ENCODE measurements around the gene CDC42BPB.
"Not testable (repeated sequence)": the region's sequence is repeated elsewhere in the genome, so short reads cannot be mapped to it uniquely, and the experiment has no call there.

CDC42BPB gene

GRCh38 chr14:102898776-102899515 lies 158.4 kb downstream of the CDC42BPB start:
- Histone ChIP-seq H4K20me1 (ENCODE audit: control insufficient read depth, insufficient read depth, low read depth, low read length) (peaks cover 20% of the 10 kb centered on the region), H3K4me3 (ENCODE audit: low read length) (no peak overlapping the region), H3K36me3 (ENCODE audit: control insufficient read depth, low read length) (peaks cover 20% of the 10 kb centered on the region), H3K27ac (ENCODE audit: low read depth, low read length) (no peak overlapping the region), H3K4me1 (ENCODE audit: control insufficient read depth, low read length) (peaks cover 46% of the 10 kb centered on the region), H3K79me2 (ENCODE audit: control insufficient read depth, low read length) (no peaks in the 10 kb centered on the region), H3K27me3 (ENCODE audit: control insufficient read depth, low read length) (no peaks in the 10 kb centered on the region), H3F3A (ENCODE audit: control insufficient read depth, insufficient read depth) (peaks cover 11% of the 10 kb centered on the region), H3K9me2 (replicated peaks; ENCODE audit: control insufficient read depth, low read length) (no peaks in the 10 kb centered on the region), H3K4me2 (ENCODE audit: low read length) (no peak overlapping the region), H3K9me3 (ENCODE audit: control insufficient read depth, insufficient read depth, low read length) (no peaks in the 10 kb centered on the region)
- no peak for TF ChIP-seq CTCF (IDR thresholded peaks at IDR 0.05; ENCODE audit: low read depth, low read length, poor library complexity, severe bottlenecking)
- TF ChIP-seq EZH2phosphoT487 (IDR thresholded peaks at IDR 0.05; ENCODE audit: borderline replicate concordance, low read length): no peak

- Histone ChIP-seq H3K4me1 (ENCODE audit: control insufficient read depth, low read length) (peaks cover 46% of the 10 kb centered on the region), H3F3A (ENCODE audit: control insufficient read depth, insufficient read depth) (peaks cover 11% of the 10 kb centered on the region), H3K9me3 (ENCODE audit: control insufficient read depth, insufficient read depth, low read length) (no peaks in the 10 kb centered on the region), H3K36me3 (ENCODE audit: control insufficient read depth, low read length) (peaks cover 17% of the 10 kb centered on the region), H3K9me2 (replicated peaks; ENCODE audit: control insufficient read depth, low read length) (no peaks in the 10 kb centered on the region), H3K27ac (ENCODE audit: low read depth, low read length) (no peak overlapping the region), H4K20me1 (ENCODE audit: control insufficient read depth, insufficient read depth, low read depth, low read length) (peaks cover 20% of the 10 kb centered on the region), H3K27me3 (ENCODE audit: control insufficient read depth, low read length) (no peaks in the 10 kb centered on the region), H3K79me2 (ENCODE audit: control insufficient read depth, low read length) (no peaks in the 10 kb centered on the region), H3K4me2 (ENCODE audit: low read length) (no peak overlapping the region), H3K4me3 (ENCODE audit: low read length) (no peak overlapping the region)
- TF ChIP-seq CTCF (IDR thresholded peaks at IDR 0.05; ENCODE audit: low read depth, low read length, poor library complexity, severe bottlenecking) (no peak), EZH2phosphoT487 (IDR thresholded peaks at IDR 0.05; ENCODE audit: borderline replicate concordance, low read length) (no peak)
Observed at GRCh38 chr14:102898298-102898697, 159.1 kb downstream of the CDC42BPB start.

GRCh38 chr14:102897299-102898027 lies 159.9 kb downstream of the CDC42BPB start:
- no peaks in the 10 kb centered on the region for H3K9me2 ChIP-seq (replicated peaks; ENCODE audit: control insufficient read depth, low read length)
- H3K4me2 ChIP-seq (ENCODE audit: low read length): no peak overlapping the region
- H3K4me1 ChIP-seq (ENCODE audit: control insufficient read depth, low read length): peaks cover 42% of the 10 kb centered on the region
- no peaks in the 10 kb centered on the region for H3K9me3 ChIP-seq (ENCODE audit: control insufficient read depth, insufficient read depth, low read length)
- no peaks in the 10 kb centered on the region for H3K79me2 ChIP-seq (ENCODE audit: control insufficient read depth, low read length)
- H4K20me1 ChIP-seq (ENCODE audit: control insufficient read depth, insufficient read depth, low read depth, low read length): peaks cover 15% of the 10 kb centered on the region
- no peak overlapping the region for H3K4me3 ChIP-seq (ENCODE audit: low read length)
- TF ChIP-seq CTCF (IDR thresholded peaks at IDR 0.05; ENCODE audit: low read depth, low read length, poor library complexity, severe bottlenecking): no peak
- no peak overlapping the region for H3K27ac ChIP-seq (ENCODE audit: low read depth, low read length)
- H3K36me3 ChIP-seq (ENCODE audit: control insufficient read depth, low read length): peaks cover 8% of the 10 kb centered on the region
- H3K27me3 ChIP-seq (ENCODE audit: control insufficient read depth, low read length): no peaks in the 10 kb centered on the region
- H3F3A ChIP-seq (ENCODE audit: control insufficient read depth, insufficient read depth): peaks cover 11% of the 10 kb centered on the region

- H3K79me2 ChIP-seq (ENCODE audit: control insufficient read depth, low read length); H4K20me1 ChIP-seq (ENCODE audit: control insufficient read depth, insufficient read depth, low read depth, low read length); H3K36me3 ChIP-seq (ENCODE audit: control insufficient read depth, low read length); H3K9me3 ChIP-seq (ENCODE audit: control insufficient read depth, insufficient read depth, low read length); H3K27ac ChIP-seq (ENCODE audit: low read depth, low read length); H3K9me2 ChIP-seq (replicated peaks; ENCODE audit: control insufficient read depth, low read length); H3K4me2 ChIP-seq (ENCODE audit: low read length); H3K4me3 ChIP-seq (ENCODE audit: low read length); H3K27me3 ChIP-seq (ENCODE audit: control insufficient read depth, low read length): not testable (repeated sequence)
- Histone ChIP-seq H3F3A (ENCODE audit: control insufficient read depth, insufficient read depth) (peaks cover 11% of the 10 kb centered on the region), H3K4me1 (ENCODE audit: control insufficient read depth, low read length) (peaks cover 35% of the 10 kb centered on the region)
Observed at GRCh38 chr14:102896735-102897134, 160.6 kb downstream of the CDC42BPB start.

All from DOHH2 (cell line).